Bronchial epithelial cell (primary cell): ENCODE results near the gene PRELID1. TPM values are rescaled to one million over a fixed set of nuclear protein-coding genes. Genes with fewer than 3 reads are reported as not detected.

ENCODE experiments used
- DNase-seq: peaks from one replicate; pipeline ENCODE4 v3.0.0-alpha.2; 2010; ENCODE audit warnings: low read depth
- FAIRE-seq: peaks from 2 replicates; lab custom pipeline; 2011; peaks lifted over from hg19 to GRCh38; lab: Jason Lieb, UNC
- H3K27me3 ChIP-seq: 2 replicates; pipeline ENCODE4 v1.5.1; 2011; ENCODE audit warnings: low read length; ENCODE audit not compliant: control insufficient read depth, insufficient read depth
- H3K36me3 ChIP-seq: 2 replicates; pipeline ENCODE4 v1.5.1; 2011; ENCODE audit warnings: low read length; ENCODE audit not compliant: control insufficient read depth, insufficient read depth
- H3K4me3 ChIP-seq: 2 replicates; pipeline ENCODE4 v1.5.1; 2011; ENCODE audit warnings: mild to moderate bottlenecking, low read depth, low read length, control low read depth
- CTCF ChIP-seq: IDR thresholded peaks from 2 replicates; pipeline ENCODE4 v1.5.1; 2011; ENCODE audit warnings: mild to moderate bottlenecking, moderate library complexity, low read length, control low read depth, inconsistent platforms; ENCODE audit not compliant: insufficient read depth, severe bottlenecking
- total RNA-seq: library from RNA; depleted of rRNA; stranded (reverse); fragments of >200 nt; gene quantifications from 2 replicates; pipeline ENCODE4 v1.2.1, GENCODE V29; 2014

Gene PRELID1
- total RNA-seq, 1 donor from 2014 or later = 139 TPM

- no peaks in the 10 kb centered on the region for H3K27me3 ChIP-seq
- FAIRE-seq (no peak), DNase-seq (no peak)
- H3K36me3 ChIP-seq = peaks cover 32% of the 10 kb centered on the region
- H3K4me3 ChIP-seq = no peak overlapping the region
- TF ChIP-seq CTCF = no peak
Measured at GRCh38 chr5:177294632-177295031, 9.0 kb upstream of the PRELID1 start.

- no peak for TF ChIP-seq CTCF
- Histone ChIP-seq H3K36me3 (peaks cover 32% of the 10 kb centered on the region), H3K27me3 (no peaks in the 10 kb centered on the region), H3K4me3 (no peak overlapping the region)
- DNase-seq (no peak), FAIRE-seq (no peak)
Measured at GRCh38 chr5:177295924-177296323, 7.7 kb upstream of the PRELID1 start.

GRCh38 chr5:177296581-177296980 is 7.0 kb upstream of the PRELID1 start:
- TF ChIP-seq CTCF = no peak
- DNase-seq = no peak
- no peak for FAIRE-seq
- Histone ChIP-seq H3K36me3 (peaks cover 28% of the 10 kb centered on the region), H3K27me3 (no peaks in the 10 kb centered on the region), H3K4me3 (no peak overlapping the region)

- no peak for FAIRE-seq
- no peak for TF ChIP-seq CTCF
Measured at GRCh38 chr5:177297922-177298321, 5.7 kb upstream of the PRELID1 start.

GRCh38 chr5:177299697-177300096 is 3.9 kb upstream of the PRELID1 start:
- no peak for TF ChIP-seq CTCF
- no peak overlapping the region for H3K4me3 ChIP-seq
- H3K36me3 ChIP-seq = peaks cover 9% of the 10 kb centered on the region
- H3K27me3 ChIP-seq = no peaks in the 10 kb centered on the region
- FAIRE-seq = no peak
- no peak for DNase-seq

More at GRCh38 chr5:177297922-177298321, 5.7 kb upstream of the PRELID1 start:
- Histone ChIP-seq H3K27me3 (no peaks in the 10 kb centered on the region), H3K36me3 (peaks cover 21% of the 10 kb centered on the region), H3K4me3 (no peak overlapping the region)
- DNase-seq = no peak

GRCh38 chr5:177300236-177300880 is 3.2 kb upstream of the PRELID1 start:
- Histone ChIP-seq H3K36me3 (peaks cover 5% of the 10 kb centered on the region), H3K4me3 (no peak overlapping the region), H3K27me3 (no peaks in the 10 kb centered on the region)
- no peak for FAIRE-seq
- TF ChIP-seq CTCF = peak; percentile 7
- peak; percentile 61 for DNase-seq
